ENCODE measurements around the gene FICD. TPM values are rescaled to one million over a fixed set of nuclear protein-coding genes. Genes with fewer than 3 reads are reported as not detected.
A peak's percentile ranks its signal among the peaks of the same experiment; 100 is the strongest.

Gene FICD
- total and polyA plus RNA-seq, 9 of the 15 experiments (the other 6 are each of a cell fraction or from before 2014, with no cell fraction given) = 0.88 to 4.5 (median 1.9) TPM

- in situ Hi-C loops (cut with MboI) = no loop called here
- peak; percentile 49 to 82 (median 56) for DNase-seq (ENCODE audit: extremely low read depth in 1 of 4, low spot score in 3 of 4)
- Histone ChIP-seq H3K9ac (ENCODE audit: insufficient read depth in 1 of 2, low read depth in 2 of 2, low read length in 2 of 2) (no peak overlapping the region), H4K20me1 (replicated peaks; ENCODE audit: control insufficient read depth, insufficient read depth, low read length) (no peaks in the 10 kb centered on the region), H3K36me3 (ENCODE audit: control insufficient read depth, insufficient read depth, low read length) (no peaks in the 10 kb centered on the region), H2AFZ (ENCODE audit: low read depth, low read length) (no peak overlapping the region), H3K27ac (ENCODE audit: extremely low read depth, low read depth, low read length) (no peak overlapping the region), H3K4me3 (no peak overlapping the region), H3K4me2 (ENCODE audit: insufficient read depth, low read length) (no peak overlapping the region; the same call in 1 of the 2 replicates), H3K79me2 (ENCODE audit: control insufficient read depth, insufficient read depth, low read length) (peaks cover 8% of the 10 kb centered on the region), H3K9me3 (replicated peaks; ENCODE audit: control insufficient read depth, insufficient read depth, low read depth, low read length) (no peaks in the 10 kb centered on the region), H3K9me1 (ENCODE audit: control insufficient read depth, insufficient read depth, low read length) (no peaks in the 10 kb centered on the region), H3K27me3 (ENCODE audit: control insufficient read depth in 2 of 2, insufficient read depth in 2 of 2, low read length in 2 of 2) (0 out of 5 replicates have a peak, but pooled peaks cover 0 to 5% of the 10 kb centered on the region in 2 experiments), H3K4me1 (replicated peaks in 1 of 2; ENCODE audit: control insufficient read depth in 2 of 2, insufficient read depth in 2 of 2, low read length in 2 of 2) (peaks cover 8 to 20% of the 10 kb centered on the region in 2 experiments; a peak in 4 of 5 replicates)
- CTCF ChIA-PET (ENCODE audit: low intra/inter-chr PET ratio) = interaction anchor here (1.0 to 1.3 kb wide), 2 partner anchors 449 to 836 kb away, joined by 3 to 7 read pairs; no protein-coding TSS in a partner anchor
- no TSS peak for BruUV-seq (replicated peaks)
- intact Hi-C loops (cut with micrococcal nuclease) = loop anchor here (5.0 kb wide), 2 partner anchors 520 to 595 kb away; no protein-coding TSS in a partner anchor
- ATAC-seq = no peak
- 26% methylated on average over 15 of the region's 15 CpGs for WGBS (ENCODE audit: insufficient coverage, low coverage, missing lambda C conversion rate)
- peak; percentile 93 for FAIRE-seq
- POLR2A ChIA-PET = interaction anchor here (0.6 kb wide), 2 partner anchors 107 to 521 kb away, joined by 3 read pairs; no protein-coding TSS in a partner anchor
- TF ChIP-seq CTCF (IDR thresholded peaks at IDR 0.05 in 2 of 3, conservative IDR thresholded peaks at IDR 0.05 in 1 of 3; ENCODE audit: insufficient read depth in 2 of 3, low read depth in 1 of 3, low read length in 3 of 3) = peak; percentile 71 to 90 (median 84)
- no peak for TF ChIP-seq SETDB1 (IDR thresholded peaks at IDR 0.05; ENCODE audit: low read length)
- TF ChIP-seq ZNF354B (CRISPR knock-in tag; IDR thresholded peaks at IDR 0.05) = no peak
- peak; percentile 30 for TF ChIP-seq CTCFL (IDR thresholded peaks at IDR 0.05; ENCODE audit: borderline replicate concordance, insufficient read depth, low read depth, low read length, poor library complexity, severe bottlenecking)
- no peak for TF ChIP-seq DDX20 (tag; IDR thresholded peaks at IDR 0.05; ENCODE audit: low read depth)
- no peak for TF ChIP-seq ARHGAP35 (IDR thresholded peaks at IDR 0.05; ENCODE audit: partially characterized antibody)
Observed at GRCh38 chr12:108511633-108512540, 3.2 kb upstream of the FICD start.

Data from K562 (cell line).